HepG2 (cell line): ENCODE measurements around the gene BRMS1. TPM values are rescaled to one million over a fixed set of nuclear protein-coding genes. Genes with fewer than 3 reads are reported as not detected.

Experiments used
- CBX2 ChIP-seq, 2 experiments: fragments of 200-600 bp in 1 of 2; sonication (generic); formaldehyde crosslinking in 1 of 2; IDR thresholded peaks; 2 replicates each; pipeline versions ENCODE4 v1.7.0 to v1.8.1; 2018 to 2022; ENCODE audit warnings: low read depth in 2 of 2, low read length in 1 of 2, mild to moderate bottlenecking in 1 of 2, missing genetic modification reagents in 1 of 2
- ELF1 ChIP-seq: sonication (generic); formaldehyde crosslinking; IDR thresholded peaks from 2 replicates; pipeline ENCODE4 v1.4.0; 2020; ENCODE audit warnings: missing genetic modification reagents
- HOXD1 ChIP-seq: sonication (generic); formaldehyde crosslinking; IDR thresholded peaks from 2 replicates; pipeline ENCODE4 v1.5.0; 2020; ENCODE audit warnings: missing genetic modification reagents
- MXD4 ChIP-seq: IDR thresholded peaks from 2 replicates; pipeline ENCODE4 v1.6.1; 2016; ENCODE audit warnings: mild to moderate bottlenecking, missing biosample characterization, missing genetic modification reagents
- NFYC ChIP-seq: IDR thresholded peaks from 2 replicates; pipeline ENCODE4 v1.6.1; 2016; ENCODE audit warnings: missing genetic modification reagents, missing compliant biosample characterization
- SALL1 ChIP-seq: sonication (generic); formaldehyde crosslinking; IDR thresholded peaks from 2 replicates; pipeline ENCODE4 v1.8.0; 2022; ENCODE audit warnings: mild to moderate bottlenecking, missing genetic modification reagents
- SATB2 ChIP-seq: sonication (generic); formaldehyde crosslinking; IDR thresholded peaks from 2 replicates; pipeline ENCODE4 v1.5.0; 2020; ENCODE audit warnings: missing genetic modification reagents
- SIX4 ChIP-seq: sonication (generic); formaldehyde crosslinking; IDR thresholded peaks from 2 replicates; pipeline ENCODE4 v1.4.0; 2020; ENCODE audit warnings: missing genetic modification reagents
- SNAI1 ChIP-seq: sonication (generic); formaldehyde crosslinking; IDR thresholded peaks from 2 replicates; pipeline ENCODE4 v1.5.0; 2020; ENCODE audit warnings: mild to moderate bottlenecking, missing genetic modification reagents, borderline replicate concordance
- SP140L ChIP-seq: sonication (generic); formaldehyde crosslinking; IDR thresholded peaks from 2 replicates; pipeline ENCODE4 v1.4.0; 2020; ENCODE audit warnings: missing genetic modification reagents, borderline replicate concordance
- SRSF4 ChIP-seq: fragments of 200-400 bp; formaldehyde crosslinking; IDR thresholded peaks from one replicate; pipeline ENCODE4 v1.6.1; 2018; ENCODE audit warnings: mild to moderate bottlenecking, low read depth, low read length, moderate library complexity; ENCODE audit not compliant: poor library complexity, severe bottlenecking
- TEAD2 ChIP-seq: sonication (generic); formaldehyde crosslinking; IDR thresholded peaks from 2 replicates; pipeline ENCODE4 v1.9.0; 2021; ENCODE audit warnings: missing genetic modification reagents
- XRCC5 ChIP-seq: fragments of 200-400 bp; formaldehyde crosslinking; optimal IDR thresholded peaks from 2 replicates; pipeline ENCODE3; 2017; ENCODE audit warnings: mild to moderate bottlenecking, low read length
- ZBTB3 ChIP-seq: sonication (generic); formaldehyde crosslinking; IDR thresholded peaks from 2 replicates; pipeline ENCODE4 v1.4.0; 2020; ENCODE audit warnings: low read depth, mild to moderate bottlenecking, moderate library complexity, missing genetic modification reagents, borderline replicate concordance
- ZFYVE20 ChIP-seq: sonication (generic); formaldehyde crosslinking; IDR thresholded peaks from 2 replicates; pipeline ENCODE4 v1.8.0; 2023; ENCODE audit warnings: low read depth, mild to moderate bottlenecking, moderate library complexity, missing genetic modification reagents, borderline replicate concordance
- ZNF44 ChIP-seq: sonication (generic); formaldehyde crosslinking; IDR thresholded peaks from 2 replicates; pipeline ENCODE4 v1.5.1; 2020; ENCODE audit warnings: mild to moderate bottlenecking, missing genetic modification reagents
- ZNF503 ChIP-seq: sonication (generic); formaldehyde crosslinking; IDR thresholded peaks from 2 replicates; pipeline ENCODE4 v1.4.0; 2020; ENCODE audit warnings: missing genetic modification reagents
- ZNF724P ChIP-seq: sonication (generic); formaldehyde crosslinking; IDR thresholded peaks from 2 replicates; pipeline ENCODE4 v1.8.0; 2022; ENCODE audit warnings: missing genetic modification reagents, borderline replicate concordance
- ZNF766 ChIP-seq: sonication (generic); formaldehyde crosslinking; IDR thresholded peaks from 2 replicates; pipeline ENCODE4 v1.5.0; 2020; ENCODE audit warnings: missing genetic modification reagents, borderline replicate concordance
- ZSCAN20 ChIP-seq: sonication (generic); formaldehyde crosslinking; IDR thresholded peaks from 2 replicates; pipeline ENCODE4 v1.4.0; 2020; ENCODE audit warnings: missing genetic modification reagents, mild to moderate bottlenecking, borderline replicate concordance
- polyA plus RNA-seq, 8 experiments: library from polyadenylated mRNA; depleted of rRNA in 3 of 8; stranded (reverse) in 7 of 8; unstranded in 1 of 8; fragments of >200 nt; fragmentation: Illumina TruSeq in 4 of 8; extraction: Trizol in 4 of 8; gene quantifications; 2 replicates each; pipeline versions ENCODE4 v1.2.1 to v1.2.3, GENCODE V29; 2011 to 2016; ENCODE audit warnings: low read depth in 4 of 8, missing spikeins in 1 of 8, mixed read lengths in 1 of 8; ENCODE audit not compliant: insufficient read depth in 1 of 8
- total RNA-seq, 5 experiments: library from RNA; depleted of rRNA; stranded (reverse); fragments of >200 nt; fragmentation: Illumina TruSeq; extraction: Trizol; gene quantifications; 2 replicates each; pipeline ENCODE4 v1.2.3, GENCODE V29; 2016; ENCODE audit warnings: low read depth in 1 of 5
- TF ChIP-seq, protein P1 (sequence below): sonication (generic); formaldehyde crosslinking; IDR thresholded peaks from 2 replicates; pipeline ENCODE4 v1.4.0; 2020; ENCODE audit warnings: missing genetic modification reagents, borderline replicate concordance
- TF ChIP-seq, protein P2 (sequence below): sonication (generic); formaldehyde crosslinking; IDR thresholded peaks from 2 replicates; pipeline ENCODE4 v1.4.0; 2020; ENCODE audit warnings: low read depth, missing genetic modification reagents

Gene BRMS1
- total and polyA plus RNA-seq, 2 of the 13 experiments (the other 11 are each of a cell fraction or from before 2014, with no cell fraction given): 15.8 to 55.7 TPM

DNA sequence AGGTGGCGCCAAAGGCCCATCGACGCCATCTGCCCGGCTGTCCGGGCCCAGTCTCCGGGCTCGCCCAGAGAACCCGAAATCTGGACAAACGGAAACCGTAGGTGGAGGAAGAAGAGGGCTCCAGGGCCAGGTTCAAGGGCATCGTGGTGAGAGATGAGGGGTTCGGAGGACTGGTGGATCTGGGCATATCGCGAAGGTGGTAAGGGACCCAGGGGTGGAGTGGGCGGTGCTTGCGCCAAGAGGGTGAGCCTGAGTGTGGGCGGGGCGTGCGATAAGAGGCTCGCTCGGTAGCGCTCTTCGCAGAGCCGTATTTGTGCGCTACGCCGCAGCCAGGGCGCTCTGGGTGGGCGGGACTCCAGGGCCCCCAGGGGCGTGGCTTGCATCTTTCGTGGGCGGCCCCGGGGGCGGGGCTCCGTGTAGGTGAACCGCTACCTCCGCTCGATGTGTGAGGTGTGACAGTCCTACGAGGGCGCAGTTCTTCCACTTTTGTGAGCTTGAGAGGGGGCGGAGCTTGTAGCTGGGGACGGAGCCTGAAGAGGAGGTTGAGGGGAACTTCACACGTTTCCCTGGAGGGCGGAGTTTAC, 32.8 kb downstream of the BRMS1 start (continued):
- TF ChIP-seq ZNF44 (CRISPR knock-in tag) (no peak), ZNF766 (peak; percentile 56; the same call in 1 of the 2 replicates), ZBTB3 (no peak; the same call in 1 of the 2 replicates), ZFYVE20 (CRISPR knock-in tag) (no peak), ZSCAN20 (CRISPR knock-in tag) (no peak), ZNF503 (CRISPR knock-in tag) (no peak), NFYC (CRISPR knock-in tag) (no peak), SALL1 (CRISPR knock-in tag) (peak; percentile 65), ELF1 (CRISPR knock-in tag) (no peak), SP140L (CRISPR knock-in tag) (no peak), SIX4 (CRISPR knock-in tag) (no peak), SNAI1 (CRISPR knock-in tag) (no peak; the same call in 1 of the 2 replicates), SATB2 (CRISPR knock-in tag) (no peak), ZNF724P (no peak), CBX2 (IDR thresholded peaks at IDR 0.05; ENCODE audit: low read depth, low read length) (no peak), CBX2 (CRISPR knock-in tag; IDR thresholded peaks at IDR 0.05; ENCODE audit: low read depth) (0 out of 2 replicates have a peak, but pooled peaks have one; percentile 0), SRSF4 (no peak), XRCC5 (peak; percentile 72), TEAD2 (no peak), HOXD1 (peak; percentile 64; the same call in 1 of the 2 replicates), MXD4 (CRISPR knock-in tag) (peak; percentile 26; the same call in 1 of the 2 replicates)
- TF ChIP-seq, protein P1, sequence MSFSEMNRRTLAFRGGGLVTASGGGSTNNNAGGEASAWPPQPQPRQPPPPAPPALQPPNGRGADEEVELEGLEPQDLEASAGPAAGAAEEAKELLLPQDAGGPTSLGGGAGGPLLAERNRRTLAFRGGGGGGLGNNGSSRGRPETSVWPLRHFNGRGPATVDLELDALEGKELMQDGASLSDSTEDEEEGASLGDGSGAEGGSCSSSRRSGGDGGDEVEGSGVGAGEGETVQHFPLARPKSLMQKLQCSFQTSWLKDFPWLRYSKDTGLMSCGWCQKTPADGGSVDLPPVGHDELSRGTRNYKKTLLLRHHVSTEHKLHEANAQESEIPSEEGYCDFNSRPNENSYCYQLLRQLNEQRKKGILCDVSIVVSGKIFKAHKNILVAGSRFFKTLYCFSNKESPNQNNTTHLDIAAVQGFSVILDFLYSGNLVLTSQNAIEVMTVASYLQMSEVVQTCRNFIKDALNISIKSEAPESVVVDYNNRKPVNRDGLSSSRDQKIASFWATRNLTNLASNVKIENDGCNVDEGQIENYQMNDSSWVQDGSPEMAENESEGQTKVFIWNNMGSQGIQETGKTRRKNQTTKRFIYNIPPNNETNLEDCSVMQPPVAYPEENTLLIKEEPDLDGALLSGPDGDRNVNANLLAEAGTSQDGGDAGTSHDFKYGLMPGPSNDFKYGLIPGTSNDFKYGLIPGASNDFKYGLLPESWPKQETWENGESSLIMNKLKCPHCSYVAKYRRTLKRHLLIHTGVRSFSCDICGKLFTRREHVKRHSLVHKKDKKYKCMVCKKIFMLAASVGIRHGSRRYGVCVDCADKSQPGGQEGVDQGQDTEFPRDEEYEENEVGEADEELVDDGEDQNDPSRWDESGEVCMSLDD: peak; percentile 56; the same call in 1 of the 2 replicates
- TF ChIP-seq, protein P2, sequence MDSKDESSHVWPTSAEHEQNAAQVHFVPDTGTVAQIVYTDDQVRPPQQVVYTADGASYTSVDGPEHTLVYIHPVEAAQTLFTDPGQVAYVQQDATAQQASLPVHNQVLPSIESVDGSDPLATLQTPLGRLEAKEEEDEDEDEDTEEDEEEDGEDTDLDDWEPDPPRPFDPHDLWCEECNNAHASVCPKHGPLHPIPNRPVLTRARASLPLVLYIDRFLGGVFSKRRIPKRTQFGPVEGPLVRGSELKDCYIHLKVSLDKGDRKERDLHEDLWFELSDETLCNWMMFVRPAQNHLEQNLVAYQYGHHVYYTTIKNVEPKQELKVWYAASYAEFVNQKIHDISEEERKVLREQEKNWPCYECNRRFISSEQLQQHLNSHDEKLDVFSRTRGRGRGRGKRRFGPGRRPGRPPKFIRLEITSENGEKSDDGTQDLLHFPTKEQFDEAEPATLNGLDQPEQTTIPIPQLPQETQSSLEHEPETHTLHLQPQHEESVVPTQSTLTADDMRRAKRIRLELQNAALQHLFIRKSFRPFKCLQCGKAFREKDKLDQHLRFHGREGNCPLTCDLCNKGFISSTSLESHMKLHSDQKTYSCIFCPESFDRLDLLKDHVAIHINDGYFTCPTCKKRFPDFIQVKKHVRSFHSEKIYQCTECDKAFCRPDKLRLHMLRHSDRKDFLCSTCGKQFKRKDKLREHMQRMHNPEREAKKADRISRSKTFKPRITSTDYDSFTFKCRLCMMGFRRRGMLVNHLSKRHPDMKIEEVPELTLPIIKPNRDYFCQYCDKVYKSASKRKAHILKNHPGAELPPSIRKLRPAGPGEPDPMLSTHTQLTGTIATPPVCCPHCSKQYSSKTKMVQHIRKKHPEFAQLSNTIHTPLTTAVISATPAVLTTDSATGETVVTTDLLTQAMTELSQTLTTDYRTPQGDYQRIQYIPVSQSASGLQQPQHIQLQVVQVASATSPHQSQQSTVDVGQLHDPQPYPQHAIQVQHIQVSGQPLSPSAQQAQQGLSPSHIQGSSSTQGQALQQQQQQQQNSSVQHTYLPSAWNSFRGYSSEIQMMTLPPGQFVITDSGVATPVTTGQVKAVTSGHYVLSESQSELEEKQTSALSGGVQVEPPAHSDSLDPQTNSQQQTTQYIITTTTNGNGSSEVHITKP (CRISPR knock-in tag): 0 out of 2 replicates have a peak, but pooled peaks have one; percentile 43
